NCI-H69 (cell line): ENCODE results near the gene RAB28.
A peak's percentile ranks its signal among the peaks of the same experiment; 100 is the strongest.

Experiments
- DNase-seq: peaks from one replicate; lab custom pipeline; 2025; lab: John Stamatoyannopoulos, UW

The RAB28 gene

GRCh38 chr4:13484122-13484748 lies at the start of gene RAB28:
Gene RAB28 (minus strand): TSS chr4:13484340.
- DNase-seq, result peak; percentile 93

GRCh38 chr4:13531625-13531998 lies 47.5 kb upstream of the RAB28 start:
- DNase-seq, result no peak

GRCh38 chr4:13530823-13531624 lies 46.9 kb upstream of the RAB28 start:
- no peak for DNase-seq

GRCh38 chr4:13529128-13529919 lies 45.2 kb upstream of the RAB28 start:
- DNase-seq, result peak; percentile 59

- peak; percentile 59 for DNase-seq
Observed at GRCh38 chr4:13528821-13529127, 44.6 kb upstream of the RAB28 start.

- DNase-seq, result peak; percentile 60
Observed at GRCh38 chr4:13527981-13528820, 44.1 kb upstream of the RAB28 start.

GRCh38 chr4:13527192-13527980 lies 43.2 kb upstream of the RAB28 start:
- DNase-seq, result peak; percentile 40

- DNase-seq, result no peak
Observed at GRCh38 chr4:13526658-13527057, 42.5 kb upstream of the RAB28 start.

- DNase-seq, result peak; percentile 3
Observed at GRCh38 chr4:13525606-13526281, 41.6 kb upstream of the RAB28 start.

- no peak for DNase-seq
Observed at GRCh38 chr4:13524504-13525243, 40.5 kb upstream of the RAB28 start.

GRCh38 chr4:13523591-13524503 lies 39.7 kb upstream of the RAB28 start:
- no peak for DNase-seq

GRCh38 chr4:13523105-13523477 lies 39.0 kb upstream of the RAB28 start:
- no peak for DNase-seq

GRCh38 chr4:13522282-13523104 lies 38.4 kb upstream of the RAB28 start:
- DNase-seq, result no peak

GRCh38 chr4:13521047-13521446 lies 36.9 kb upstream of the RAB28 start:
- no peak for DNase-seq

- DNase-seq, result peak; percentile 71
Observed at GRCh38 chr4:13516315-13516860, 32.2 kb upstream of the RAB28 start.

- peak; percentile 82 for DNase-seq
Observed at GRCh38 chr4:13515268-13515667, 31.1 kb upstream of the RAB28 start.

- no peak for DNase-seq
Observed at GRCh38 chr4:13514722-13515121, 30.6 kb upstream of the RAB28 start.

GRCh38 chr4:13511101-13511500 lies 27.0 kb upstream of the RAB28 start:
- no peak for DNase-seq
